Measurements from ENCODE around the gene PCARE. TPM values are rescaled to one million over a fixed set of nuclear protein-coding genes. Genes with fewer than 3 reads are reported as not detected.

PCARE gene
- total RNA-seq, 1 experiment from 2014 or later = not detected

DNA sequence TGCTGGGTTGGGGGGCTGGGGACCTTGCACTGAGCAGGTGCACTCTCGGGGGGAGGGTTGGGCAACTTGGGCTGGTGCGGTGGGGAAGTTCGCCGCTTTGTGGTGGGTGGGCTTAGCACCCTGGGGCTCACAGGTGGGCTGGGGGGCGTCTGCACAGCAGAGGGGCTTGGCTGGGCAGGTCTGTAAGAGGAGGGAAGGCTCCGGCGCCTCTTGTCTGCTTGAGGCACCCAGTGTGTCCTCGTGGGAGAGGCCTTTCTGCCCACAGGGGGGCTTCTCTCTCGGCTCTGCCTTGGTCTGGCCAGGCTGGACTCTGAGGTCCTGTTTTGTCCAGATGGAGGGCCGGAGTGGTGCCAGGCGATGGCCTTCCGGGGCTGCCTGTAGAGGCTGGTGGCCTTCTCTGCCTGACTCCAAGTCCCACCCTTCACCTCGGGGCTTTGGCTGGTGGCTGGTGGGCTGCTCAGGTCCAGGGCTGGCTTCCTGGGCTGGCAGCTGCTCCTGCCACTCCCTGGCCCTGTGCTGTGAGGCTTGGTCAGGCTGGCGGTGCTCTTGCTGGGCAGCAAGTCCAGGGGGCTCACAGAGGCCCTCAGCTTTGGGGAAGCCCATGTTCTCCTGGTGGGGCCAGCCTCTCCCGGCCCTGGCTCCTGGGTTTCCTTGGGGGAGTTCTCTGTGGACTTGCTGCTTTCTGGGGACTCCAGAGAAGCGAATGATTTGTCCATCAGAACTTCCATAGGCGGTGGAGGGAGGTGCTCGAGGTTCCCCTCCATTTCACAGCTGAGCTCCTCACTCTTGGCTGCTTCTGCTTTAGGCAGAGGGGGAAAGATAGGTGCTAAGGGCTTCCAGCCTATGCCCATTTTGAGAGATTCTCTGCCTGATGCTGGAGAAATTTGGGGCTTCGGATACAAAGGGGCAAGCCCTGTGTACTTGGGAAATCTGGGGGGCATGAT is 3.0 kb downstream of the PCARE start:
- ChIA-PET CTCF (no interaction called here), POLR2A (no interaction called here)
- H3K4me1 Mint-ChIP-seq = no peaks in the 10 kb centered on the region; the same call in 1 of the 2 replicates
- ATAC-seq (no peak), DNase-seq (ENCODE audit: low spot score) (no peak)
- TF ChIP-seq JUN (CRISPR knock-in tag; IDR thresholded peaks at IDR 0.05) (no peak), TEAD4 (CRISPR knock-in tag; IDR thresholded peaks at IDR 0.05) (no peak), TCF7 (CRISPR knock-in tag; IDR thresholded peaks at IDR 0.05; ENCODE audit: low read depth) (no peak), OVOL2 (CRISPR knock-in tag; IDR thresholded peaks at IDR 0.05; ENCODE audit: borderline replicate concordance) (no peak), ZBTB21 (CRISPR knock-in tag; IDR thresholded peaks at IDR 0.05; ENCODE audit: borderline replicate concordance) (no peak), RORB (CRISPR knock-in tag; IDR thresholded peaks at IDR 0.05) (no peak), NFE2L1 (CRISPR knock-in tag; IDR thresholded peaks at IDR 0.05) (no peak)
- TF ChIP-seq, protein P1, sequence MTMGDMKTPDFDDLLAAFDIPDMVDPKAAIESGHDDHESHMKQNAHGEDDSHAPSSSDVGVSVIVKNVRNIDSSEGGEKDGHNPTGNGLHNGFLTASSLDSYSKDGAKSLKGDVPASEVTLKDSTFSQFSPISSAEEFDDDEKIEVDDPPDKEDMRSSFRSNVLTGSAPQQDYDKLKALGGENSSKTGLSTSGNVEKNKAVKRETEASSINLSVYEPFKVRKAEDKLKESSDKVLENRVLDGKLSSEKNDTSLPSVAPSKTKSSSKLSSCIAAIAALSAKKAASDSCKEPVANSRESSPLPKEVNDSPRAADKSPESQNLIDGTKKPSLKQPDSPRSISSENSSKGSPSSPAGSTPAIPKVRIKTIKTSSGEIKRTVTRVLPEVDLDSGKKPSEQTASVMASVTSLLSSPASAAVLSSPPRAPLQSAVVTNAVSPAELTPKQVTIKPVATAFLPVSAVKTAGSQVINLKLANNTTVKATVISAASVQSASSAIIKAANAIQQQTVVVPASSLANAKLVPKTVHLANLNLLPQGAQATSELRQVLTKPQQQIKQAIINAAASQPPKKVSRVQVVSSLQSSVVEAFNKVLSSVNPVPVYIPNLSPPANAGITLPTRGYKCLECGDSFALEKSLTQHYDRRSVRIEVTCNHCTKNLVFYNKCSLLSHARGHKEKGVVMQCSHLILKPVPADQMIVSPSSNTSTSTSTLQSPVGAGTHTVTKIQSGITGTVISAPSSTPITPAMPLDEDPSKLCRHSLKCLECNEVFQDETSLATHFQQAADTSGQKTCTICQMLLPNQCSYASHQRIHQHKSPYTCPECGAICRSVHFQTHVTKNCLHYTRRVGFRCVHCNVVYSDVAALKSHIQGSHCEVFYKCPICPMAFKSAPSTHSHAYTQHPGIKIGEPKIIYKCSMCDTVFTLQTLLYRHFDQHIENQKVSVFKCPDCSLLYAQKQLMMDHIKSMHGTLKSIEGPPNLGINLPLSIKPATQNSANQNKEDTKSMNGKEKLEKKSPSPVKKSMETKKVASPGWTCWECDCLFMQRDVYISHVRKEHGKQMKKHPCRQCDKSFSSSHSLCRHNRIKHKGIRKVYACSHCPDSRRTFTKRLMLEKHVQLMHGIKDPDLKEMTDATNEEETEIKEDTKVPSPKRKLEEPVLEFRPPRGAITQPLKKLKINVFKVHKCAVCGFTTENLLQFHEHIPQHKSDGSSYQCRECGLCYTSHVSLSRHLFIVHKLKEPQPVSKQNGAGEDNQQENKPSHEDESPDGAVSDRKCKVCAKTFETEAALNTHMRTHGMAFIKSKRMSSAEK (CRISPR knock-in tag; IDR thresholded peaks at IDR 0.05; ENCODE audit: borderline replicate concordance) = no peak
- TF ChIP-seq, protein P2, sequence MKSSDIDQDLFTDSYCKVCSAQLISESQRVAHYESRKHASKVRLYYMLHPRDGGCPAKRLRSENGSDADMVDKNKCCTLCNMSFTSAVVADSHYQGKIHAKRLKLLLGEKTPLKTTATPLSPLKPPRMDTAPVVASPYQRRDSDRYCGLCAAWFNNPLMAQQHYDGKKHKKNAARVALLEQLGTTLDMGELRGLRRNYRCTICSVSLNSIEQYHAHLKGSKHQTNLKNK (CRISPR knock-in tag; IDR thresholded peaks at IDR 0.05) = no peak
- TF ChIP-seq, protein P3, sequence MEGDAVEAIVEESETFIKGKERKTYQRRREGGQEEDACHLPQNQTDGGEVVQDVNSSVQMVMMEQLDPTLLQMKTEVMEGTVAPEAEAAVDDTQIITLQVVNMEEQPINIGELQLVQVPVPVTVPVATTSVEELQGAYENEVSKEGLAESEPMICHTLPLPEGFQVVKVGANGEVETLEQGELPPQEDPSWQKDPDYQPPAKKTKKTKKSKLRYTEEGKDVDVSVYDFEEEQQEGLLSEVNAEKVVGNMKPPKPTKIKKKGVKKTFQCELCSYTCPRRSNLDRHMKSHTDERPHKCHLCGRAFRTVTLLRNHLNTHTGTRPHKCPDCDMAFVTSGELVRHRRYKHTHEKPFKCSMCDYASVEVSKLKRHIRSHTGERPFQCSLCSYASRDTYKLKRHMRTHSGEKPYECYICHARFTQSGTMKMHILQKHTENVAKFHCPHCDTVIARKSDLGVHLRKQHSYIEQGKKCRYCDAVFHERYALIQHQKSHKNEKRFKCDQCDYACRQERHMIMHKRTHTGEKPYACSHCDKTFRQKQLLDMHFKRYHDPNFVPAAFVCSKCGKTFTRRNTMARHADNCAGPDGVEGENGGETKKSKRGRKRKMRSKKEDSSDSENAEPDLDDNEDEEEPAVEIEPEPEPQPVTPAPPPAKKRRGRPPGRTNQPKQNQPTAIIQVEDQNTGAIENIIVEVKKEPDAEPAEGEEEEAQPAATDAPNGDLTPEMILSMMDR (IDR thresholded peaks at IDR 0.05) = no peak
- no peaks in the 10 kb centered on the region for H3K27me3 Mint-ChIP-seq (ENCODE audit: low read depth)
- H3K36me3 Mint-ChIP-seq = no peaks in the 10 kb centered on the region
- no peaks in the 10 kb centered on the region for H3K9me3 Mint-ChIP-seq
- no peak overlapping the region for H3K4me3 Mint-ChIP-seq
- no peak overlapping the region for H3K27ac Mint-ChIP-seq

- no peak overlapping the region for H3K4me3 Mint-ChIP-seq
- no peaks in the 10 kb centered on the region for H3K36me3 Mint-ChIP-seq
- DNase-seq (ENCODE audit: low spot score) (no peak), ATAC-seq (no peak)
- POLR2A ChIA-PET = no interaction called here
- H3K27me3 Mint-ChIP-seq (ENCODE audit: low read depth) = no peaks in the 10 kb centered on the region
- no peaks in the 10 kb centered on the region for H3K4me1 Mint-ChIP-seq
- H3K27ac Mint-ChIP-seq = no peak overlapping the region
- no peaks in the 10 kb centered on the region for H3K9me3 Mint-ChIP-seq
- CTCF ChIA-PET = no interaction called here
- TF ChIP-seq, protein P4, sequence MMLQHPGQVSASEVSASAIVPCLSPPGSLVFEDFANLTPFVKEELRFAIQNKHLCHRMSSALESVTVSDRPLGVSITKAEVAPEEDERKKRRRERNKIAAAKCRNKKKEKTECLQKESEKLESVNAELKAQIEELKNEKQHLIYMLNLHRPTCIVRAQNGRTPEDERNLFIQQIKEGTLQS (CRISPR knock-in tag; conservative IDR thresholded peaks at IDR 0.05) = no peak
- TF ChIP-seq FOXK1 (CRISPR knock-in tag; IDR thresholded peaks at IDR 0.05) = no peak
- TF ChIP-seq ZNF281 (CRISPR knock-in tag; IDR thresholded peaks at IDR 0.05) = no peak
- no peak for TF ChIP-seq CREM (CRISPR knock-in tag; IDR thresholded peaks at IDR 0.05)
- TF ChIP-seq ARID4B (CRISPR knock-in tag; IDR thresholded peaks at IDR 0.05; ENCODE audit: borderline replicate concordance) = no peak
- TF ChIP-seq, protein P5, sequence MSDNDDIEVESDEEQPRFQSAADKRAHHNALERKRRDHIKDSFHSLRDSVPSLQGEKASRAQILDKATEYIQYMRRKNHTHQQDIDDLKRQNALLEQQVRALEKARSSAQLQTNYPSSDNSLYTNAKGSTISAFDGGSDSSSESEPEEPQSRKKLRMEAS (CRISPR knock-in tag; IDR thresholded peaks at IDR 0.05) = no peak
- no peak for TF ChIP-seq CBFB (CRISPR knock-in tag; IDR thresholded peaks at IDR 0.05; ENCODE audit: low read depth)
- TF ChIP-seq IRF2 (CRISPR knock-in tag; IDR thresholded peaks at IDR 0.05; ENCODE audit: borderline replicate concordance, low read depth) = no peak
Observed at GRCh38 chr2:29070526-29070925, 3.8 kb downstream of the PCARE start.
